A673 (cell line): ENCODE data around the gene ATF7IP2. TPM values are rescaled to one million over a fixed set of nuclear protein-coding genes. Genes with fewer than 3 reads are reported as not detected.

Source experiments
- BruUV-seq: library from RNA; stranded (reverse); fragments of 400-500 nt; replicated peaks from 2 replicates; lab custom pipeline; 2021; lab: Mats Ljungman, UMichigan
- CTCF ChIA-PET: fragments of 300-600 bp; sonication (Branson Sonifier 250); formaldehyde crosslinking; loops from one replicate; lab custom pipeline; 2022; ENCODE audit warnings: antibody characterized with exemption; lab: Charles Lee
- POLR2A ChIA-PET: fragments of 300-600 bp; sonication (Branson Sonifier 250); formaldehyde crosslinking; loops from one replicate; lab custom pipeline; 2022; ENCODE audit warnings: antibody characterized with exemption; ENCODE audit not compliant: low non-redundant PET; lab: Charles Lee
- DNase-seq: peaks from one replicate; pipeline ENCODE4 v3.0.0-alpha.2; 2015; ENCODE audit warnings: low spot score
- H3K27ac ChIP-seq: fragments of 200-600 bp; sonication (generic); 2 replicates; pipeline ENCODE4 v1.5.1; 2016; ENCODE audit warnings: mixed run types, low read depth, mild to moderate bottlenecking, mixed read lengths, antibody characterized with exemption, low read length; ENCODE audit not compliant: poor library complexity, severe bottlenecking
- H3K27me3 ChIP-seq: fragments of 200-600 bp; sonication (generic); replicated peaks from 2 replicates; pipeline ENCODE4 v1.6.1; 2017; ENCODE audit warnings: mixed run types, low read depth, mild to moderate bottlenecking, mixed read lengths, antibody characterized with exemption, low read length; ENCODE audit not compliant: insufficient read depth, poor library complexity
- H3K36me3 ChIP-seq: fragments of 200-600 bp; sonication (generic); 2 replicates; pipeline ENCODE4 v1.6.1; 2016; ENCODE audit warnings: mixed run types, mild to moderate bottlenecking, mixed read lengths, antibody characterized with exemption, low read length; ENCODE audit not compliant: insufficient read depth, poor library complexity, severe bottlenecking
- H3K4me1 ChIP-seq: fragments of 200-600 bp; sonication (generic); 2 replicates; pipeline ENCODE4 v1.6.1; 2017; ENCODE audit warnings: mixed run types, mild to moderate bottlenecking, mixed read lengths, antibody characterized with exemption, low read length; ENCODE audit not compliant: insufficient read depth, poor library complexity, severe bottlenecking
- H3K4me3 ChIP-seq: fragments of 200-600 bp; sonication (generic); 2 replicates; pipeline ENCODE4 v1.5.1; 2016; ENCODE audit warnings: low read depth, mixed run types, mild to moderate bottlenecking, mixed read lengths, low read length; ENCODE audit not compliant: poor library complexity, severe bottlenecking
- H3K9me3 ChIP-seq: fragments of 200-600 bp; sonication (generic); 2 replicates; pipeline ENCODE4 v1.6.1; 2016; ENCODE audit warnings: mixed run types, low read depth, mild to moderate bottlenecking, mixed read lengths, antibody characterized with exemption, low read length; ENCODE audit not compliant: poor library complexity, severe bottlenecking
- EZH2 ChIP-seq: fragments of 200-600 bp; sonication (generic); IDR thresholded peaks from 2 replicates; pipeline ENCODE4 v1.6.1; 2017; ENCODE audit warnings: borderline replicate concordance, low read depth, mild to moderate bottlenecking, mixed read lengths, antibody characterized with exemption, low read length; ENCODE audit not compliant: poor library complexity, severe bottlenecking
- intact Hi-C: fragments of 100-400 bp; cut with micrococcal nuclease; formaldehyde crosslinking; loops from one replicate; pipeline ENCODE4 v1.10.0; 2022; ENCODE audit not compliant: unreplicated experiment
- total RNA-seq: library from RNA; stranded (reverse); gene quantifications from 2 replicates; pipeline ENCODE4 v1.2.3, GENCODE V29; 2021
- TF ChIP-seq, protein P1 (sequence below): fragments of 300-800, 200-600 bp; sonication (generic); conservative IDR thresholded peaks from 2 replicates; pipeline ENCODE4 v1.5.1; 2017; ENCODE audit warnings: low read depth, mild to moderate bottlenecking, antibody characterized with exemption, low read length, moderate library complexity, mixed read lengths

Gene ATF7IP2
- total RNA-seq, 1 experiment from 2014 or later: 20.9 TPM

DNA sequence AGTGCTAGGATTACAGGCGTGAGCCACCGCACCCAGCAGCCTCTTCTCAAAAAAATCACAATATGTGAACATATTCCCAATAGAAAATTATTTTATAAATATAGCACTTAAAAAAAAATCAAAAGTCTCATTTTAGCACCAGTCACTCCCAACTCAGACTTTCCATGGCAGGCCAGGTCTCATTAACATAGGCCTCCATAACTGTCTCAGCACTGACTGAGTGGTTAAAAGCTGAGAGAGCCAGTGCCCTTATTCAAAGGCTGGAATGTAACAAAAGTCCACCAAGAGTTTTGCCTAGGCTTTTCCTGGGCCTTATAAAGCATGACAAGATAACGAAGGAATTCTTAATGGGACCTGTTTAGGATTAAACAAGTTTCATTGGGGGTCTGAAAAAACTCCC, 114.7 kb downstream of the ATF7IP2 start:
- H3K9me3 ChIP-seq: no peaks in the 10 kb centered on the region
- no TSS peak for BruUV-seq
- H3K36me3 ChIP-seq: no peaks in the 10 kb centered on the region
- no peak overlapping the region for H3K27ac ChIP-seq
- no peaks in the 10 kb centered on the region for H3K27me3 ChIP-seq
- no peaks in the 10 kb centered on the region for H3K4me1 ChIP-seq
- no peak overlapping the region for H3K4me3 ChIP-seq
- DNase-seq: no peak
- intact Hi-C loops: loop anchor here (10.0 kb wide), 2 partner anchors 116 to 1246 kb away; partner anchors contain the start of gene ATF7IP2
- no peak for TF ChIP-seq EZH2
- CTCF ChIA-PET: no interaction called here
- POLR2A ChIA-PET: no interaction called here

GRCh38 chr16:10501016-10501607, 115.3 kb downstream of the ATF7IP2 start:
- no peaks in the 10 kb centered on the region for H3K36me3 ChIP-seq
- no peaks in the 10 kb centered on the region for H3K27me3 ChIP-seq
- intact Hi-C loops: loop anchor here (10.0 kb wide), 2 partner anchors 116 to 1246 kb away; partner anchors contain the start of gene ATF7IP2
- CTCF ChIA-PET: no interaction called here
- TF ChIP-seq, protein P1, sequence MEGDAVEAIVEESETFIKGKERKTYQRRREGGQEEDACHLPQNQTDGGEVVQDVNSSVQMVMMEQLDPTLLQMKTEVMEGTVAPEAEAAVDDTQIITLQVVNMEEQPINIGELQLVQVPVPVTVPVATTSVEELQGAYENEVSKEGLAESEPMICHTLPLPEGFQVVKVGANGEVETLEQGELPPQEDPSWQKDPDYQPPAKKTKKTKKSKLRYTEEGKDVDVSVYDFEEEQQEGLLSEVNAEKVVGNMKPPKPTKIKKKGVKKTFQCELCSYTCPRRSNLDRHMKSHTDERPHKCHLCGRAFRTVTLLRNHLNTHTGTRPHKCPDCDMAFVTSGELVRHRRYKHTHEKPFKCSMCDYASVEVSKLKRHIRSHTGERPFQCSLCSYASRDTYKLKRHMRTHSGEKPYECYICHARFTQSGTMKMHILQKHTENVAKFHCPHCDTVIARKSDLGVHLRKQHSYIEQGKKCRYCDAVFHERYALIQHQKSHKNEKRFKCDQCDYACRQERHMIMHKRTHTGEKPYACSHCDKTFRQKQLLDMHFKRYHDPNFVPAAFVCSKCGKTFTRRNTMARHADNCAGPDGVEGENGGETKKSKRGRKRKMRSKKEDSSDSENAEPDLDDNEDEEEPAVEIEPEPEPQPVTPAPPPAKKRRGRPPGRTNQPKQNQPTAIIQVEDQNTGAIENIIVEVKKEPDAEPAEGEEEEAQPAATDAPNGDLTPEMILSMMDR: no peak
- TF ChIP-seq EZH2: no peak
- H3K27ac ChIP-seq: no peak overlapping the region
- H3K9me3 ChIP-seq: no peaks in the 10 kb centered on the region
- DNase-seq: no peak
- H3K4me1 ChIP-seq: no peaks in the 10 kb centered on the region
- POLR2A ChIA-PET: no interaction called here
- H3K4me3 ChIP-seq: no peak overlapping the region
- no TSS peak for BruUV-seq

- BruUV-seq: no TSS peak
These were observed 116.9 kb downstream of the ATF7IP2 start for GRCh38 chr16:10502776-10503175.

More at GRCh38 chr16:10502776-10503175, 116.9 kb downstream of the ATF7IP2 start:
- ChIA-PET CTCF (no interaction called here), POLR2A (no interaction called here)
- TF ChIP-seq EZH2: no peak
- TF ChIP-seq, protein P1: no peak
- Histone ChIP-seq H3K4me1 (no peaks in the 10 kb centered on the region), H3K9me3 (no peaks in the 10 kb centered on the region), H3K36me3 (no peaks in the 10 kb centered on the region), H3K4me3 (no peak overlapping the region), H3K27me3 (no peaks in the 10 kb centered on the region), H3K27ac (no peak overlapping the region)
- intact Hi-C loops: loop anchor here (10.0 kb wide), 2 partner anchors 118 to 1248 kb away; partner anchors contain the start of gene ATF7IP2
- no peak for DNase-seq
